GM23248 (cell line): ENCODE results near the gene AKAP13. TPM values are rescaled to one million over a fixed set of nuclear protein-coding genes. Genes with fewer than 3 reads are reported as not detected.

Experiments used
- DNase-seq: peaks from one replicate; pipeline ENCODE4 v3.0.0-alpha.2; 2015
- H2AFZ ChIP-seq: fragments of 200-600 bp; sonication (generic); 2 replicates; pipeline ENCODE4 v1.6.1; 2016; ENCODE audit warnings: antibody characterized with exemption
- H3F3A ChIP-seq: fragments of 200-600 bp; sonication (generic); 2 replicates; pipeline ENCODE4 v1.6.1; 2016; ENCODE audit warnings: mild to moderate bottlenecking, antibody characterized with exemption, mixed run types; ENCODE audit not compliant: insufficient read depth
- H3K27ac ChIP-seq: fragments of 200-600 bp; sonication (generic); 2 replicates; pipeline ENCODE4 v1.5.1; 2016; ENCODE audit warnings: mild to moderate bottlenecking
- H3K27me3 ChIP-seq: fragments of 200-600 bp; sonication (generic); replicated peaks from 2 replicates; pipeline ENCODE4 v1.6.1; 2016; ENCODE audit warnings: mild to moderate bottlenecking; ENCODE audit not compliant: insufficient read depth
- H3K36me3 ChIP-seq: fragments of 200-600 bp; sonication (generic); 2 replicates; pipeline ENCODE4 v1.6.1; 2016; ENCODE audit warnings: low read depth, mild to moderate bottlenecking
- H3K4me1 ChIP-seq: fragments of 200-600 bp; sonication (generic); 2 replicates; pipeline ENCODE4 v1.6.1; 2016; ENCODE audit warnings: mild to moderate bottlenecking; ENCODE audit not compliant: insufficient read depth
- H3K4me2 ChIP-seq: fragments of 200-600 bp; sonication (generic); one replicate; pipeline ENCODE4 v1.6.1; 2016; ENCODE audit warnings: mild to moderate bottlenecking; ENCODE audit not compliant: unreplicated experiment
- H3K4me3 ChIP-seq: fragments of 200-600 bp; sonication (generic); 2 replicates; pipeline ENCODE4 v1.5.1; 2016; ENCODE audit warnings: mild to moderate bottlenecking
- H3K79me2 ChIP-seq: fragments of 200-600 bp; sonication (generic); 2 replicates; pipeline ENCODE4 v1.6.1; 2016; ENCODE audit warnings: mild to moderate bottlenecking; ENCODE audit not compliant: insufficient read depth
- H3K9ac ChIP-seq: fragments of 200-600 bp; sonication (generic); 2 replicates; pipeline ENCODE4 v1.6.1; 2016; ENCODE audit warnings: mild to moderate bottlenecking
- H3K9me2 ChIP-seq: fragments of 200-600 bp; sonication (generic); 2 replicates; pipeline ENCODE4 v1.6.1; 2016; ENCODE audit warnings: mixed run types, mild to moderate bottlenecking, moderate library complexity; ENCODE audit not compliant: insufficient read depth
- H3K9me3 ChIP-seq: fragments of 200-600 bp; sonication (generic); one replicate; pipeline ENCODE4 v1.6.1; 2017; ENCODE audit warnings: low read depth
- H4K20me1 ChIP-seq: fragments of 200-600 bp; sonication (generic); 2 replicates; pipeline ENCODE4 v1.6.0; 2016; ENCODE audit not compliant: insufficient read depth
- EZH2 ChIP-seq: fragments of 200-600 bp; sonication (generic); IDR thresholded peaks from 2 replicates; pipeline ENCODE4 v1.6.1; 2018; ENCODE audit warnings: antibody characterized with exemption, mild to moderate bottlenecking; ENCODE audit not compliant: insufficient read depth, poor library complexity, severe bottlenecking
- EZH2phosphoT487 ChIP-seq: fragments of 200-600 bp; sonication (generic); IDR thresholded peaks from 2 replicates; pipeline ENCODE4 v1.6.1; 2018; ENCODE audit warnings: antibody characterized with exemption, moderate library complexity, mild to moderate bottlenecking, low read depth; ENCODE audit not compliant: insufficient read depth
- WGBS, 2 experiments: methylation state at CpG; one replicate each; pipeline ENCODE4 v1.1.6; 2015 to 2017; ENCODE audit warnings: low lambda C conversion rate in 2 of 2, low coverage in 1 of 2; ENCODE audit errors: missing lambda C conversion rate in 2 of 2; 5-methylcytosine and 5-hydroxymethylcytosine counted together
- in situ Hi-C: fragments of 300-500 bp; cut with MboI; formaldehyde crosslinking; loops from 2 replicates; pipeline ENCODE4 v1.15.0; 2020
- polyA plus RNA-seq: library from polyadenylated mRNA; unstranded; fragments of >200 nt; fragmentation: Nextera tagmentation; extraction: Ambion mirVana; gene quantifications from 2 replicates; pipeline ENCODE4 v1.2.1, GENCODE V29; 2016
- total RNA-seq: library from RNA; depleted of rRNA; stranded (reverse); fragments of >200 nt; shearing (Covaris generic); gene quantifications from 2 replicates; pipeline ENCODE4 v1.2.3, GENCODE V29; 2014

The AKAP13 gene
- total and polyA plus RNA-seq, 2 experiments from 2014 or later = 26.5 to 27.7 TPM

GRCh38 chr15:85746641-85747040, 366.2 kb downstream of the AKAP13 start:
- in situ Hi-C loops = no loop called here
- Histone ChIP-seq H2AFZ (no peak overlapping the region), H3K36me3 (peaks cover 25% of the 10 kb centered on the region; the same call in 1 of the 2 replicates), H3K27ac (no peak overlapping the region), H3K9me2 (no peaks in the 10 kb centered on the region), H3K79me2 (no peaks in the 10 kb centered on the region), H3K27me3 (no peaks in the 10 kb centered on the region), H3K4me1 (peaks cover 27% of the 10 kb centered on the region), H3K9ac (no peak overlapping the region), H3K4me2 (no peak overlapping the region), H3K9me3 (no peaks in the 10 kb centered on the region), H3K4me3 (no peak overlapping the region), H3F3A (peaks cover 24% of the 10 kb centered on the region), H4K20me1 (no peaks in the 10 kb centered on the region)
- WGBS, 2 experiments = 86 to 88% methylated on average over 12 of the region's 12 CpGs
- no peak for TF ChIP-seq EZH2
- DNase-seq = no peak

- Histone ChIP-seq H3K27me3 (no peaks in the 10 kb centered on the region), H3K36me3 (peaks cover 25% of the 10 kb centered on the region; the same call in 1 of the 2 replicates), H3K9me2 (no peaks in the 10 kb centered on the region), H3K4me1 (peaks cover 22% of the 10 kb centered on the region), H3K4me3 (no peak overlapping the region), H3K79me2 (no peaks in the 10 kb centered on the region), H3K27ac (no peak overlapping the region), H3K9ac (no peak overlapping the region), H3F3A (peaks cover 10% of the 10 kb centered on the region; the same call in 1 of the 2 replicates), H3K9me3 (no peaks in the 10 kb centered on the region), H4K20me1 (no peaks in the 10 kb centered on the region), H2AFZ (no peak overlapping the region), H3K4me2 (no peak overlapping the region)
- in situ Hi-C loops = no loop called here
- WGBS, 2 experiments = 89 to 96% methylated on average over 9 of the region's 9 CpGs
- TF ChIP-seq EZH2phosphoT487 (no peak), EZH2 (no peak)
- no peak for DNase-seq
These were observed 367.8 kb downstream of the AKAP13 start for GRCh38 chr15:85748176-85748575.

- Histone ChIP-seq H3K4me2 (no peak overlapping the region), H3K9ac (no peak overlapping the region), H3K4me1 (peaks cover 22% of the 10 kb centered on the region)
These were observed 368.3 kb downstream of the AKAP13 start for GRCh38 chr15:85748729-85749128.

GRCh38 chr15:85749261-85750151, 369.1 kb downstream of the AKAP13 start:
- H3K27ac ChIP-seq = no peak overlapping the region
- H3K27me3 ChIP-seq = no peaks in the 10 kb centered on the region
- no peaks in the 10 kb centered on the region for H3K9me2 ChIP-seq
- peak overlapping the region; percentile 22; the same call in 1 of the 2 replicates for H3K9ac ChIP-seq
- H3K4me2 ChIP-seq = peak overlapping the region; percentile 67
- H3K9me3 ChIP-seq = no peaks in the 10 kb centered on the region
- no peaks in the 10 kb centered on the region for H4K20me1 ChIP-seq
- peak; percentile 60 for DNase-seq
- H3F3A ChIP-seq = peaks cover 10% of the 10 kb centered on the region; the same call in 1 of the 2 replicates
- WGBS, 2 experiments = 30% methylated on average over 21 of the region's 21 CpGs
- TF ChIP-seq EZH2 (no peak), EZH2phosphoT487 (no peak)
- H3K4me3 ChIP-seq = peak overlapping the region; percentile 21; the same call in 1 of the 2 replicates
- peaks cover 17% of the 10 kb centered on the region; the same call in 1 of the 2 replicates for H3K36me3 ChIP-seq
- peaks cover 22% of the 10 kb centered on the region for H3K4me1 ChIP-seq
- H2AFZ ChIP-seq = peak overlapping the region; percentile 14; the same call in 1 of the 2 replicates
- H3K79me2 ChIP-seq = no peaks in the 10 kb centered on the region
- in situ Hi-C loops = no loop called here

More at GRCh38 chr15:85748729-85749128, 368.3 kb downstream of the AKAP13 start:
- H3K27me3 ChIP-seq = no peaks in the 10 kb centered on the region
- in situ Hi-C loops = no loop called here
- H3F3A ChIP-seq = peaks cover 10% of the 10 kb centered on the region; the same call in 1 of the 2 replicates
- H3K9me3 ChIP-seq = no peaks in the 10 kb centered on the region
- TF ChIP-seq EZH2 = no peak
- 85% methylated on average over 11 of the region's 11 CpGs for WGBS, 2 experiments
- H2AFZ ChIP-seq = no peak overlapping the region
- H3K4me3 ChIP-seq = no peak overlapping the region
- DNase-seq = no peak
- no peak overlapping the region for H3K27ac ChIP-seq
- no peaks in the 10 kb centered on the region for H3K9me2 ChIP-seq
- H3K36me3 ChIP-seq = peaks cover 24% of the 10 kb centered on the region; the same call in 1 of the 2 replicates
- H4K20me1 ChIP-seq = no peaks in the 10 kb centered on the region
- no peaks in the 10 kb centered on the region for H3K79me2 ChIP-seq
